Neuron (in vitro differentiated cells): ENCODE data around the gene RPL31.

Experiments used
- H2AFZ ChIP-seq: one replicate; pipeline ENCODE4 v1.6.1; 2013; ENCODE audit warnings: low read depth, mild to moderate bottlenecking, inconsistent platforms, low read length, moderate library complexity
- H3K27me3 ChIP-seq: one replicate; pipeline ENCODE4 v1.6.1; 2013; ENCODE audit warnings: low read length; ENCODE audit not compliant: insufficient read depth
- H3K36me3 ChIP-seq: one replicate; pipeline ENCODE4 v1.6.1; 2013; ENCODE audit warnings: low read length; ENCODE audit not compliant: insufficient read depth
- H3K4me1 ChIP-seq: one replicate; pipeline ENCODE4 v1.6.1; 2013; ENCODE audit warnings: low read length; ENCODE audit not compliant: insufficient read depth
- H3K4me3 ChIP-seq: 2 replicates; pipeline ENCODE4 v1.5.1; 2013; ENCODE audit warnings: mild to moderate bottlenecking, low read length, moderate library complexity
- H3K9me3 ChIP-seq: one replicate; pipeline ENCODE4 v1.6.1; 2013; ENCODE audit warnings: low read length

The RPL31 gene

GRCh38 chr2:100990650-100991403, 11.3 kb upstream of the RPL31 start:
- H3K36me3 ChIP-seq: no peaks in the 10 kb centered on the region
- H3K9me3 ChIP-seq: no peaks in the 10 kb centered on the region
- H3K4me3 ChIP-seq: no peak overlapping the region
- no peak overlapping the region for H2AFZ ChIP-seq
- no peaks in the 10 kb centered on the region for H3K4me1 ChIP-seq
- peaks cover 8% of the 10 kb centered on the region for H3K27me3 ChIP-seq

DNA sequence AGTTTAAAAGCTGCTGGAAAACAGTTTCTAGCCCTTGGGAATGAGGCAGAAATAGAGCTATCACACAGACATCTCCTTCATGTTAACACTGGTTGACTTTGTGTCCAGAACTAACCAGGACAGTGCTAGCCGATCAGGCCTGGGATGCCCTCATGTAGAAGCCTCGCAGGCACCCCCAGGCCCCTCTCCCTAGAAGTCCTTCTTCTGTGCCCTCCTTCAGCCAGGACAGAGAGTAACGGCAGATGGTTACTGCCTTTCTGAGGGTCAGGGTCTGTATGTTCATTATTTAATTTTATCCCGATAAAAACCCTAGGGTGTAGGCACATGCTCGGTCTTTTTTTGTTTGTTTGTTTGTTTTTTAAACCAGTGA, 10.7 kb upstream of the RPL31 start:
- Histone ChIP-seq H2AFZ (no peak overlapping the region), H3K4me1 (no peaks in the 10 kb centered on the region), H3K9me3 (no peaks in the 10 kb centered on the region), H3K36me3 (no peaks in the 10 kb centered on the region), H3K27me3 (peaks cover 8% of the 10 kb centered on the region), H3K4me3 (no peak overlapping the region)

- Histone ChIP-seq H3K4me3 (no peak overlapping the region), H3K4me1 (no peaks in the 10 kb centered on the region), H3K27me3 (peaks cover 8% of the 10 kb centered on the region), H3K9me3 (no peaks in the 10 kb centered on the region), H2AFZ (no peak overlapping the region), H3K36me3 (no peaks in the 10 kb centered on the region)
Measured at GRCh38 chr2:100992262-100992661, 9.8 kb upstream of the RPL31 start.

GRCh38 chr2:100993294-100993693, 8.8 kb upstream of the RPL31 start:
- H2AFZ ChIP-seq: no peak overlapping the region
- no peak overlapping the region for H3K4me3 ChIP-seq
- peaks cover 6% of the 10 kb centered on the region for H3K27me3 ChIP-seq
- no peaks in the 10 kb centered on the region for H3K36me3 ChIP-seq
- H3K9me3 ChIP-seq: no peaks in the 10 kb centered on the region
- H3K4me1 ChIP-seq: no peaks in the 10 kb centered on the region

GRCh38 chr2:100995309-100996075, 6.6 kb upstream of the RPL31 start:
- H3K4me1 ChIP-seq: no peaks in the 10 kb centered on the region
- no peaks in the 10 kb centered on the region for H3K9me3 ChIP-seq
- no peak overlapping the region for H3K4me3 ChIP-seq
- H3K27me3 ChIP-seq: peaks cover 4% of the 10 kb centered on the region
- H3K36me3 ChIP-seq: no peaks in the 10 kb centered on the region
- no peak overlapping the region for H2AFZ ChIP-seq

DNA sequence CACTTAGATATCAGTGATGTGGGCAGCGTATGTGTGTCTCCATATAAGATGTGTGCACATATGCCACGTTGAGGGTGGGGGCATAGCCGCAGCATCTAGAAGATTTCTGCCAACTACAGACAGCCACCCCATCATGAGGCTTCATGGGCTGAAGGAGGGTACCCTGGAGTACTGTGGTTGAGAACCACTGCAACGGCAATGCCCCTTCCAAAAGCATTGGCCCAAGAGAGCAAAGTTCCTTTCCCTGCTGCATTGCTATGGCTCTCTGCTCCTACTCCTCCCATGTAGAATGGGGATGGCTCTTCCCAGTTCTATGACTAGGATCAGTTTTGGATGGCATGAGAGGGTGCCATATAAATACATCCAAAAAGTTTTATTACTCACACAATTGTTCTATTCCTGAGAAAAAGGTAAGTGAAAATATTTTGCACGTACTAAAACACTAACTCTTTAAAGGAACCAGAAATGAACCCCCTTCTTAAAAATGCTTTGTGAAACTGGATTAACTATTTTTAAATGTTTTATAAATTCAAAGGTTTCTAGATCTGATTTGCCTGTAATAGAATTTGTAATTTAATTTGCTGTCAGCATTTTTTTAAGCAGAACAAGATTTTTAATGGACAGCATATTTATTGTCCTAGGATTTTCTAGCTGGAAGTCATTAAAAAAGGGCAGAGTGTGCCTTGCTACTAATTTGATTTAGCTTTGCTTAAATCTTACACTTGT, 4.4 kb upstream of the RPL31 start:
- H2AFZ ChIP-seq: no peak overlapping the region
- no peaks in the 10 kb centered on the region for H3K36me3 ChIP-seq
- H3K4me1 ChIP-seq: peaks cover 3% of the 10 kb centered on the region
- no peaks in the 10 kb centered on the region for H3K9me3 ChIP-seq
- no peaks in the 10 kb centered on the region for H3K27me3 ChIP-seq
- H3K4me3 ChIP-seq: no peak overlapping the region

GRCh38 chr2:100998235-100998573, 3.9 kb upstream of the RPL31 start:
- H3K27me3 ChIP-seq: no peaks in the 10 kb centered on the region
- no peak overlapping the region for H2AFZ ChIP-seq
- peaks cover 8% of the 10 kb centered on the region for H3K4me1 ChIP-seq
- H3K36me3 ChIP-seq: peaks cover 2% of the 10 kb centered on the region
- H3K9me3 ChIP-seq: no peaks in the 10 kb centered on the region
- H3K4me3 ChIP-seq: no peak overlapping the region

DNA sequence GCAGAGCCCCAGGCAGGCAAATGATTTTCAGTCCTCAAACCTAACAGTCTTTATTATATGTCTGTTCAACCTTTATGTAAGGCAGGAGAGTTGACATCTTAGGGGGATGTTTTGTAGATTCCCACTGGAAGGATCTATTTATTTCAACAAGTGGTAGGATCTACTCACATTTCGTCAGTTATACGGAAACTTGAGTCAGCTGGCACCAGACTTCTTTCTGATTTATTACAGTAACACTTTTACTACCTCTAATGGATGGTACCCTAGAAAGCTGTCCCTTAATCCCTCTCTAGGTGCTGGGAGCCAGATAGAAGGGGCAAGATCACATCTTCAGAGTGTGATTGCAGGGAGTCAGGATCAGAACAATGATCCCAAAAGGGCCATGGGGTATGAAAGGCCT, 2.1 kb upstream of the RPL31 start:
- no peak overlapping the region for H2AFZ ChIP-seq
- H3K36me3 ChIP-seq: peaks cover 20% of the 10 kb centered on the region
- H3K4me3 ChIP-seq: no peak overlapping the region
- no peaks in the 10 kb centered on the region for H3K9me3 ChIP-seq
- H3K4me1 ChIP-seq: peaks cover 16% of the 10 kb centered on the region
- no peaks in the 10 kb centered on the region for H3K27me3 ChIP-seq

DNA sequence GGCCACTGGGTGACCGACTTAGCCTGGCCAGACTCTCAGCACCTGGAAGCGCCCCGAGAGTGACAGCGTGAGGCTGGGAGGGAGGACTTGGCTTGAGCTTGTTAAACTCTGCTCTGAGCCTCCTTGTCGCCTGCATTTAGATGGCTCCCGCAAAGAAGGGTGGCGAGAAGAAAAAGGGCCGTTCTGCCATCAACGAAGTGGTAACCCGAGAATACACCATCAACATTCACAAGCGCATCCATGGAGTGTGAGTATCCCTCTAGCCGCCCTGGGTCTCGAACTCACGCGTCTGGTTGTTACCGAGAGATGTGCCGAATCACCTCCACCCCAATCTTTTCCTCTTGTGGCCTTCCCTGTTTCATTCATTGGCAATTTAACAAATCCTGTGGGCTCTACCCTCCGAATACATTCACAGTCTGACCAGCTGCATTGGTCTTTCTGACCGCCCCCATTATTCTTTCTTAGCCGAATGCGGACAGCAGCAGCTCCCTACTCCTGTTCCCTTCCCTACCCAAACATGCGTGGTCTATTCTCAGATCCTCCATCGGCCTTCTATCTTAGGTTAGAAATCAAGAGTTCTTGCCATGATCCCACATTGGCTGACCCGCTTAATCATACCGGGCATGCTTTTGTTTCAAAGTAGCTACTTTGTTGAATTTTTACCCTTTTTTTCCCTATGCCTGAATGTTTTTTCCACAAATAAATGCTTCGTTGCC, 631 bp downstream of the RPL31 start:
- Histone ChIP-seq H3K27me3 (no peaks in the 10 kb centered on the region), H3K9me3 (no peaks in the 10 kb centered on the region), H3K36me3 (peaks cover 47% of the 10 kb centered on the region), H3K4me1 (peaks cover 16% of the 10 kb centered on the region), H3K4me3 (peak overlapping the region; percentile 87), H2AFZ (peak overlapping the region; percentile 89)

- Histone ChIP-seq H3K27me3 (no peaks in the 10 kb centered on the region), H3K4me3 (peak overlapping the region; percentile 87), H3K36me3 (peaks cover 53% of the 10 kb centered on the region), H3K9me3 (no peaks in the 10 kb centered on the region), H2AFZ (no peak overlapping the region), H3K4me1 (peaks cover 16% of the 10 kb centered on the region)
Measured at GRCh38 chr2:101003278-101003775, 1.2 kb downstream of the RPL31 start.

- Histone ChIP-seq H3K4me3 (no peak overlapping the region), H2AFZ (no peak overlapping the region), H3K27me3 (no peaks in the 10 kb centered on the region), H3K4me1 (peaks cover 16% of the 10 kb centered on the region), H3K9me3 (no peaks in the 10 kb centered on the region), H3K36me3 (peaks cover 59% of the 10 kb centered on the region)
Measured at GRCh38 chr2:101004620-101005325, 2.7 kb downstream of the RPL31 start.

- H2AFZ ChIP-seq: no peak overlapping the region
- H3K9me3 ChIP-seq: no peaks in the 10 kb centered on the region
- H3K36me3 ChIP-seq: peaks cover 65% of the 10 kb centered on the region
- no peak overlapping the region for H3K4me3 ChIP-seq
- H3K27me3 ChIP-seq: no peaks in the 10 kb centered on the region
- H3K4me1 ChIP-seq: peaks cover 16% of the 10 kb centered on the region
Measured at GRCh38 chr2:101006065-101006715, 4.1 kb downstream of the RPL31 start.
